Measurements from ENCODE around the gene SH2D6.
A peak's percentile ranks its signal among the peaks of the same experiment; 100 is the strongest.

Gene SH2D6

GRCh38 chr2:85440729-85441128, 22.2 kb downstream of the SH2D6 start:
- DNase-seq: no peak

DNA sequence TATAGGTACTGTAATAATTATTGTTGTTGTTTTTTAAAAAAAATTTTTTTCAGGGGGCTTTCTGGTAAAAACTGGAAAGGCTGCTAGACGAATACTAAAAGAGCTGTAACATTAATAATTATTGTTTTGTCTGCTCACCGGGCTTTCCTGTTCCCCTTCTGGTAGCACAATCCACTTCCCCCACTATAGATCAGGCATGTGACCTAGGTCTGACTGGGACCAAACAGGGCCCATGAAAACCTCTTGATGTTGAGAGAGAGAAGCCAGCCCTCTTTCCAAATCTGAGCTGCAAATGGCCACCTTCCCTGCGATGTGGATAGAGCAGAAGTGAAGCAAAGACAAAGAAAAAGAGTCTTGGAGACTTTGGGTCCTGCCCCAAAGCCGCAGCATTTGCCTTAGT, 23.4 kb downstream of the SH2D6 start:
- DNase-seq: no peak

- no peak for DNase-seq
These were observed 26.2 kb downstream of the SH2D6 start for GRCh38 chr2:85444629-85445172.

- DNase-seq: peak; percentile 22
These were observed 27.1 kb downstream of the SH2D6 start for GRCh38 chr2:85445316-85446295.

- no peak for DNase-seq
These were observed 28.0 kb downstream of the SH2D6 start for GRCh38 chr2:85446296-85447221.

DNA sequence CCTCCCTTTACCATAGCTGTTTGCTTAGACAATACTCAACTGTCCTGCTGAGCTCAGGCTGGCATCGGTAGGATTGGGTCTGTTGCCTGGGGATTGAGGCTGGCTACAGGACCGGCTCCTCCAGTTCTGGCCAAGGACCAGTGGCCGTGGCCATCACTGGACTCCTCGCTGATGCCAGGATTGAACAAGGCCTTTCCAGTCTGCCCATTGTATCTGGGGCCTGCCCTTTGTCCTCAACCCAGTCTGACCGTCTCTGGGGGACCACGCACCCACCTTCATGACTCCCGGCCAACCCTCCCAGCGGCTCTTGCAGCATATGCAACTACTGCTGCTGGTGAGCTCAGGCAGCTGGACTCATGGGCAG, 28.7 kb downstream of the SH2D6 start:
- no peak for DNase-seq

- no peak for DNase-seq
These were observed 30.1 kb downstream of the SH2D6 start for GRCh38 chr2:85448461-85449213.

- DNase-seq: no peak
These were observed 30.7 kb downstream of the SH2D6 start for GRCh38 chr2:85449214-85449588.

GRCh38 chr2:85452237-85452636, 33.7 kb downstream of the SH2D6 start:
- DNase-seq: no peak

DNA sequence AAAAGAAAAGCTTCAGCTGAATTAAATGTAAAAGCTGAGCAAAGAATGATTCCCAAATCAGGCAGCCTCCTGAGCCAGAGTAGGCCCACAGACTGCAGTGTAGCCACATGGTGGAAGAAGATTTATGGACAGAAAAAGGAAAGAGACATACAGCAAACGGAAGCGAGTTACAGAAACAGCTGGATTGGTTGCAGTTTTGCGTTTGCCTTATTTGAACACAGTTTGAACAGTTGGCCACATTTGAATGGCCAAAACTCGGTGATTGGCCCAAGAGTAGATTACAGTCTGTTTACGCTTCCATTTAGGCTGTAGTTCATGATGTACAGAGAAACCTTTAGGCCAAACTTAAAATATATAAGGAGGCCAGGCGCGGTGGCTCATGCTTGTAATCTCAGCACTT, 35.1 kb downstream of the SH2D6 start:
- DNase-seq: no peak

- no peak for DNase-seq
These were observed 37.1 kb downstream of the SH2D6 start for GRCh38 chr2:85455552-85456090.

DNA sequence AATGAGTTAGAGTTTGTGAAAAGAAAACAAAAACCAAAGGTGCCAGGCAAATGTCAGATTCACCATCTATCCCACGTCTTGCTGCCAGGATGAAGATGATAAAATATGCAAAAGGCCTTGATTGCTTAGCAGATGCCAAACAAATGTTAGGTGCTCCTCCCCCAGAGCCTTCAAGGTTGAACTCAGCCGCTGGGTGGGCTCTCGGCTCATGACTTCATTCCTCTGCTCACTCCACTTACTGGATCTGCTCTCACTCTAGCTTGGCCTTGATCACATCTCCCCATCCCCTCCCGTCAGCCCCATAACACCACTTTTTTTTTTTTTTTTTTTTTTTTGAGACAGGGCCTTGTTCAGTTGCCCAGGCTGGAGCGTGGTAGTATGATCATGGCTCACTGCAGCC, 38.5 kb downstream of the SH2D6 start:
- DNase-seq: no peak

- DNase-seq: no peak
These were observed 39.4 kb downstream of the SH2D6 start for GRCh38 chr2:85457877-85458316.

DNA sequence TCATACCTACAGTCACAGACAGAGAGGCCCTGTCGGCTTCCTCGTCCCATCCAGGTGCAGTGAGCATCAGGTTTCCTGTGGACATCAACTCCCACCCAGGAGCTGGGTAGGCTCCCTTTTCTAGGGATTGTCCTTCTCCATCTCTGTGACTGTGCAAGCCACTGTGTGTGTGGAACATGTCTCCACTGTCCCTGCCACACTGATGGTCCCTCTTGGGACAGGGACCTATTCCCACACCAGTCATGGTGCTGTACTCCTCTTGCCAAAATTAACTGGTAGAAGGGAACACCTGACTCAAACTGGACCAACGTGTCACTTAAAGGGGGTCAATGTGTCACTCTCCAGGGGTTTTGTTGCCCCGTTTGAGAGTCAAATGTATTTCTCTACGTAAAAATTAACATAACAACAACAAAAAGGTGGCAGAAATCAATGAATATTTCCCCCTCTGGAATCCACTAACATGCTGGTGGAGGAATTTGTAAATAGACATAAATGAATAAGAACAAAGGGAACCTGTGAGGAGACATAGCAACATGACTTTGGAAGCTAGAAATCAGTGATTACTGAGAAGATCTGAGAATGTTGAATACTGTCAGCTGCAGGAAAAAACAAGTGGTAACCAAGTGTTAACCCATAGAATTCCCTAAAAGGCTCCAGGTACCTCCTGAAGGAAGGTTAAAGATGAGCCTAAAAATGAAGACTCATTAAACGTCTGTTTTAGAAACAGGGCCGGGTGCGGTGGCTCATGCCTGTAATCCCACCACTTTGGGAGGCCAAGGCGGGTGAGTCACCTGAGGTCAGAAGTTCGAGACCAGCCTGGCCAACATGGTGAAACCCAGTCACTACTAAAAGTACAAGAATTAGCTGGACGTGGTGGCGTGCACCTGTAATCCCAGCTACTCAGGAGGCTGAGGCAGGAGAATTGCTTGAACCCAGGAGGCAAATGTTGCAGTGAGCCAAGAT, 40.4 kb downstream of the SH2D6 start:
- DNase-seq: no peak

DNA sequence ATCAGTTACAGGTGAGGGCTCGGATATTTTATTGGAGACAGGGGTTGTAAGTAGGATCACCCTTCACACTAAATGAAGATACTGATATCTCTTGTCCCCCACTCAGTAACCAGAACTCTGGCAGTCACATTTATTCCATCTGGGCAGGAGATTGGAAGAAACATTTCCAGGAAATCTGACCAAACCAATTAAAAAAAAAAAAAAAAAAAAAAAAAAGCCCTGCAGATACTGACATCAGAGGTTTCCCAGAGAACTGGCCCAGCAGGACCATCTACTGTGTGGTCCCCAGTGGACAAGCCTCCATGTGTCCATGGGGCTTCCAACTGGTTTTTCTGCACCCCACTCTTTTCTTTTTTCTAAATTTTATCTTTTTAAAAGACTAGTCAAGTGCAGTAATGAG, 41.3 kb downstream of the SH2D6 start:
- DNase-seq: no peak

DNA sequence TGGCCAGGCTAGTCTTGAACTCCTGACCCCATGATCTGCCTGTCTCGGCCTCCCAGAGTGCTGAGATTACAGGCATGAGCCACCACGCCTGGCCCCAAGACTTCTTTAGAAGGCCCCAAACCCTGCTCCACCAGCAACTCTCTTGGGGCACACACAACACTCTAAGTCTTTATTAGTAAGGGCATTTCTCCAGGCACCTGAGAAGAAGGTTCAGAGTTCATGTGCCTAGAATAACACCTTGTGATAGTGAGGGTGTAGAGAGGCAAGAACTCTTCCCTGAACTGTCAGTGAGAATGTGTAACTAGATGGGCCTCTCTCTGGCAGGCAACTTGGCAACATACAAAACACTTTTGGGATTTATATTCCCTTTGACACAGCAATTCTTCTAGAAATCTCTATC, 43.8 kb downstream of the SH2D6 start:
- DNase-seq: no peak

- DNase-seq: no peak
These were observed 49.7 kb downstream of the SH2D6 start for GRCh38 chr2:85468096-85468703.

DNA sequence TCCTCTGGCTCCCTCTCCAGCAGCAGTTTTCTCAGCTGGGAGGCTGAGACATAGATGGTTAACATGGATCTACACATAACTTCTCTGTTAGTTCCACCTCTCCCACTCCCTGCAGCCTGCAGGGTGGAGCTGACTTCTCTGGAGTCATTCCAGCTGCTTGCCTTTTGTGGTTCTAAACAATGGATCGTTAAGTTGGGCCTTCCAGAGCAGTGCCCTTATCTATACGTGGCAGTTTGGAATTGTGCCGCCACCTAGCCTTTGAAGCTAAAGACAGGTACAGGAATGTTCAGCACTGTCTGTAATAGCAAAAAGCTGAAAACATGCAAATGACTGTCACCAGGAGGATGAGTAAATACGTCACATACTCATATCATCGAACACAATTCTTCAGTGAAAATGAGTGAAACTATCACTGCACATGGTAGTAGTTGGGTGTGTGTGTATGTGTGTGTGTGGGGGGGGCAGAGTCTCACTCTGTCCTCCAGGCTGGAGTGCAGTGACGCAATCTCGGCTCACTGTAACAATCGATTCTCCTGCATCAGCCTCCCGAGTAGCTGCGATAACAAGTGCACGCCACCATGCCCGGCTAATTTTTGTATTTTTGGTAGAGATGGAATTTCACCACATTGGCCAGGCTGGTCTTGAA, 50.3 kb downstream of the SH2D6 start:
- DNase-seq: peak; percentile 3

- no peak for DNase-seq
These were observed 52.6 kb downstream of the SH2D6 start for GRCh38 chr2:85470850-85471800.
